T follicular helper cell (primary cell): ENCODE measurements around the gene TIAM2.
"Not testable (repeated sequence)": the region's sequence is repeated elsewhere in the genome, so short reads cannot be mapped to it uniquely, and the experiment has no call there.

Source experiments
- DNase-seq: peaks from one replicate; pipeline ENCODE4 v3.0.0-alpha.2; 2020; ENCODE audit warnings: low read depth

Gene TIAM2

GRCh38 chr6:155261111-155261900 lies 266.2 kb downstream of the TIAM2 start:
- no peak for DNase-seq

DNA sequence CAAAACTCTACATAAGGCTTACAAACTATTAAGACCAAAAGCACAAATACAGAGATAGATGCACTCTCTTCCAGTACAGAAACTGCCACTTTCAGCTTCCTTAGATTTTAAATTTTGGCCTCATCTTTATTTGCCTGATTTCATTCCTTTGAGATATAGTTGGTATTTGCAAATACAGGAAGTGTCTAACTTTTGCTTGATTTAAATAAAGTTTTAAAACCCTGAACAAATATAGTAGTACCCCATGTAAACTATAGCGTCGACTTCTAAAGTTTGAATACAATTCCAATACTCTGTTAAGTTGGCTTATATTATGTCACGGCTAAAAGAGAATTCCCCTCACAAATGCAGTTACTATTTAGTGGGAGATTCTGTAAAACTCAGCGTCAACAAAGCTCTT lies 267.5 kb downstream of the TIAM2 start:
- no peak for DNase-seq

DNA sequence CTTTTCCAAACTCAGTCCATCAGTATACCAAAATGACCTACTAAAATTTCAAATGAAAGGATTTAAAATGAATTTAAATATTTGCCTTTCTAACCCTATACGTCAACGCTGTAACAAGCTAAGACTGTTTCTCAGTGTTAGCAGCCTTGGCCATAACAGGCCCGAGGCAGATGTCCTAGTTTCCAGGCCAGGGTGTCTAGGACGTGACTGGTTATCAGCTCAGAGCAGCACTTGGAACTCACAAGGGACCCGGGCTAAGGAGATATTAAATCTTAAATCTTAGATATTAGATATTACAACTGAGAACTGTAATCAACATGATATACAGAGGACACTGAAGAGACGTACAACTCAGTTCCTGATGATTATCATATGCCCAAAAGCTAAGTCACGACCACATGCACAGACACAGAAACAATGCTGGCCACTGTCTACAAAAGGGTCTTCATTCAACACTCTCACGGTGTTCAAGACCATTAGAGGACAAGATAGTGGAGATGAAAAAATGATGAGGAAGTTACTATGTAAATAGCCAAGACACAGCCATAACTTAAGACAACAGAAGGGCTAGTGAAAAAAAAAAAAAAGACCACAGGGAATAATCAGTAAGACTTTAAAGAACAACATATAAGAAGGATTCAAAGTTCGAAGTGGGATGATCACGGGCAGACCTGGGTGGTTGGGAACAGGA lies 268.4 kb downstream of the TIAM2 start, which contains the start of gene CLDN20:
Gene CLDN20 (plus strand): TSS at position 641 of the 691 bp plus-strand sequence. CDS start 11,707 bp downstream, outside the sequence.
- no peak for DNase-seq

GRCh38 chr6:155264693-155265320 lies 269.7 kb downstream of the TIAM2 start:
- no peak for DNase-seq

DNA sequence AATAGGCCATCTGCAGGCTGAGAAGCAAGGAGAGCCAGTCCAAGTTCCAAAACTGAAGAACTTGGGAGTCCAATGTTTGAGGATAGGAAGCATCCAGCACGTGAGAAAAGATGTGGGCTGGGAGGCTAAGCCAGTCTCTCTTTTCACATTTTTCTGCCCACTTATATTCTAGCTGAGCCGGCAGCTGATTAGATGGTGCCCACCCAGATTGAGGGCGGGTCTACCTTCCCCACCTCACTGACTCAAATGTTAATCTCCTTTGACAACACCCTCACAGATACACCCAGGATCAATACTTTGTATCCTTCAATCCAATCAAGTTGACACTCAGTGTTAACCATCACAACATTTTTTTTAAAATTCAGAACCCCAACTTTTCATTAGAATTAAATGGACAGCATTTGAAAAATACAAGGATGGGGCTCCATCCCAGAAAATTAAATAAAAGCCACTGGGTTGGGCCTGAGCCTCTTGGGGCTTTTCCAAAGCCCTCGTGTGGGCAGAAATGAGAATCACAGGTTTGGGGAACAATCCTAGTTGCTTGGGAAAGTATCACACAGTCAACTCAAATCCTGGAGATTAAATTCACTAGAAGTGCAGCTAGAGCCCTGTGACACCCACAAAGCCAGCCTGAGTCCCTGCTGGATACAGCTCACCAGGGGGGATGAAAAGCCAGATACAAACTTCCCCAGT lies 270.9 kb downstream of the TIAM2 start:
- no peak for DNase-seq

DNA sequence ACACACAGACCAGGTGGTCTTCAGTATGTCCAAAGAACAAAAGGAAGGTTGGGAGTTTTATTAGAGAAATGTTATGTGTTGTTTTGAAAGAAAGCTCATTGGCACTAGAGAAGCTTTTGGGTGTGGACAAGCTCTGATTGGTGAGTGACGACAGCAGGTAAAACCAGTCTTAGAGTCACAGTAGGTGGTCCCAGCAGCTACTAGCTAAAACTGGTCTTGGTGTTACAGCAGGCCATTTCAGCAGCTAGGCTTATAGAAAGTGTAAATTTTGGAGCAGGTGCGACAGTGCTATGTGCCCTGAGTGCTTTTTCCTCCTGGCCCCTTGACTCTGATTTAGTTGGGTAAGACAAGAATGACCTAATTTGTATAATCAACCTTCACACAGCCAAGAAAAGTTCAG lies 272.3 kb downstream of the TIAM2 start:
- no peak for DNase-seq

- not testable (repeated sequence) for DNase-seq
Observed at GRCh38 chr6:155268088-155268867, 273.2 kb downstream of the TIAM2 start.

GRCh38 chr6:155269765-155270164 lies 274.6 kb downstream of the TIAM2 start:
- no peak for DNase-seq

GRCh38 chr6:155270561-155271091 lies 275.5 kb downstream of the TIAM2 start:
- DNase-seq = no peak

GRCh38 chr6:155271145-155271544 lies 276.0 kb downstream of the TIAM2 start:
- no peak for DNase-seq

DNA sequence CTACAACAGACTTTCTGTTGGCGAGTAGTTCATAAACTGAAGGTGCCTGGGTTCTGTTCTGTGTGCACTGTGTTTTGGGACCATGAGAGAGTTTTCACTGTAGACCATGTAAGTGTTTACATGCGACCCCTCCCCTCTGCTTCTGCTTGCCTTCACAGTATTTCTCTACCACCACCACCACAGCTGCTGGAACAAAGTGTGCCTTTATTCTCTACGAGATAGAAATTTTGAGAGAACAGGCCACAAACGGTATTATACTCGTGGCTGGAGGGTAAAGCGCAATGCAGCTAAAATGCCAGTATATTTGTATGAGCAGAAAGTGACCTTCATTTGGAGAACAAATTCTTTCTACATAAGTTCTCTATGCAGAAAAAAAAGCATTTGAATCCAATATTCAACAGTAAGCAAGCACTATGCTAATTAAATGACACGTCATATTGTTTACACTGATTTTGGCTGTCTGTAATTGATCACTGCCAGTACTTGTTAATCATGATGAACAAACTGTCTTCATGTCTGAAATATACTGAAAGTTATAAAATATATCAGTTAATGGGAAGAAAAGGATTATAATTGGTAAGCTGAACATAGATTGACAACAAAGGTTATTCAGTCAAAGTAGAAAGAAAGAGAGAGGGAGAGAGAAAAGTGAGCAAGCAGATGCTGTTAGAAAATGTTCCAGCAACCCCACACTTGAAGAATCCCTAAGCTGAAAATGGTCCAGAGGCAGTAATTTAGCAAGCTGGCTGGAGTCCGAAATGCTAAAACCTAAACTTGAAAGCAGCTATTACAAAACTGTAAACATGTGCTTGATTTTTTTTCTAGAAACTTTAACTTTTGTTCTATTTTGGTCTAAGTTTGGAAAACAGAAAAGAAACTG lies 277.5 kb downstream of the TIAM2 start:
- no peak for DNase-seq

- DNase-seq = no peak
Observed at GRCh38 chr6:155273431-155273830, 278.3 kb downstream of the TIAM2 start.

GRCh38 chr6:155274106-155274505 lies 279.0 kb downstream of the TIAM2 start:
- DNase-seq = no peak

GRCh38 chr6:155274533-155274932 lies 279.4 kb downstream of the TIAM2 start:
- DNase-seq = no peak

GRCh38 chr6:155275808-155276480 lies 280.8 kb downstream of the TIAM2 start:
- DNase-seq = no peak

DNA sequence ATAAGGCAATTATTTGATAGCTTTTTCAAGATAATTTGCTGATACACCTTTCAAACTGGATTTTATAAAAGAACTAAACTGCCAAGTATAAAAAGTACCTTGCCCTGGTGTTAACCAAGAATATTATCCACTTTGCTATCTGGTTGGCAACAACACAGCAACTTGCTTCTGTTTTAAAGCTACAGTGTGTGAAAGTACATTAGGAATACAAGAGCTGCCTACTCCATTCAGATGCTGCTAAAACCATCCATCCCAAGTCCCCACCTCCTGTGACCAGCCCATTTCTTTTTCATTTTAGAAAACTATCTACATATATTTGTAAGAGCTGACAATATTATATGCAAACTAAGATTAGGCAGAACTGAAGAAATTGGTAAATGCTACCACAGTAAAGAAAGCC lies 281.5 kb downstream of the TIAM2 start:
- no peak for DNase-seq

DNA sequence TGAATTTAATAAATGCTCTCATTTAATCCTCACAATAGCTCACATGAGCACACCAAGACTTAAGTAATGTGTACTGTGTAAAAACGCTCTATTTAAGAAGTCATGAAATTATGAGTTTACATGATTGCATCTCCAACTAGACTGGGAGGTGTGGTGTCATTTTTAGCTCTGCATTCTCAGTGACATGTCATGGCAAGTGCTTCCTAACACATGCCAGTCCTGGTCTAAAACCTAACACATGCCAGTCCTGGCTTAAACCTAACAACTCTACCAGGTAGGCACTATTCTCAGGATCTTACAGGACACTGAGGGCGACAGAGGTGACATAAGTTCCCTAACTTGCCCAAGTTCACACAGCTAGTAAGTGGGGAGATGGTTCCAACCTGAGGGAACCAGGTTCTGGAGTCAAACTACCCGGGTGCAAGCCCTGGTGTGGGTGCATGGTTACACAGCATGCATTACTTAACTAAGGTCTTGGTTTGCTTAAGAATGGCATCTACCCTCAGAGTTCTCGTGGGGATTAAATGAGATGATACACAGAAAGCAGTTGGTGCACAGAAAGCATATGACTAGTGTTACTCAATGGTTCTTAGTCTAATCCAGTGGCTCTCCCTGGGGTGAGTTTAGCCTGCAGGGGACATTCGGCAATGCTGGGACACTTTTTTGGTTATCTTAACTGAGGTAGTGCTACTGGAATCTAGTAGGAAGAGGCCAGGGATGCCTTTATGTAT lies 283.4 kb downstream of the TIAM2 start:
- DNase-seq = no peak

DNA sequence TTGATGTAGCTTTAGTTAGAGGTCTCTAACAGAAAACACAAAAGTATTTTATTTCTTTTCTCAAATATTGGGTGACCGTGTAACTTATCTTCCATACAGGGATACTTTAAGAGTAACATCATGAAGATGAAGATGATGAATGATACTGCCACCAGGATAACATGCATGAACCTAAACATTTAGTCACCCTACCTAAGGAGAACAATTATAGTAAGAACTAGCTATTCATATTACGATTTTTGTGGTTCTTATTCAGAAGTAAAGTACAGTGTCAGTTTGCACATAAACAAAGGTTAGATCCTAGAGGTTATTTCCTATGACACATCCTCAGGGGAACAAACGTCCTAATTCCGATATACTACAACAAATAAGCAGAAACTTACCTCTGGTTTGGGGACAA lies 289.7 kb downstream of the TIAM2 start:
- no peak for DNase-seq

GRCh38 chr6:155287762-155288161 lies 292.6 kb downstream of the TIAM2 start:
- DNase-seq = no peak
